ENCODE measurements around the gene DNAH11.

GRCh38 chr7:21538936-21539495, 3.8 kb upstream of the DNAH11 start:
- TF ChIP-seq CTCF (conservative IDR thresholded peaks at IDR 0.05; ENCODE audit: low read depth, low read length) (no peak), EZH2 (IDR thresholded peaks at IDR 0.05; ENCODE audit: borderline replicate concordance, low read depth, low read length, poor library complexity, severe bottlenecking) (no peak)
